ENCODE measurements around the gene VAT1L.

The VAT1L gene

DNA sequence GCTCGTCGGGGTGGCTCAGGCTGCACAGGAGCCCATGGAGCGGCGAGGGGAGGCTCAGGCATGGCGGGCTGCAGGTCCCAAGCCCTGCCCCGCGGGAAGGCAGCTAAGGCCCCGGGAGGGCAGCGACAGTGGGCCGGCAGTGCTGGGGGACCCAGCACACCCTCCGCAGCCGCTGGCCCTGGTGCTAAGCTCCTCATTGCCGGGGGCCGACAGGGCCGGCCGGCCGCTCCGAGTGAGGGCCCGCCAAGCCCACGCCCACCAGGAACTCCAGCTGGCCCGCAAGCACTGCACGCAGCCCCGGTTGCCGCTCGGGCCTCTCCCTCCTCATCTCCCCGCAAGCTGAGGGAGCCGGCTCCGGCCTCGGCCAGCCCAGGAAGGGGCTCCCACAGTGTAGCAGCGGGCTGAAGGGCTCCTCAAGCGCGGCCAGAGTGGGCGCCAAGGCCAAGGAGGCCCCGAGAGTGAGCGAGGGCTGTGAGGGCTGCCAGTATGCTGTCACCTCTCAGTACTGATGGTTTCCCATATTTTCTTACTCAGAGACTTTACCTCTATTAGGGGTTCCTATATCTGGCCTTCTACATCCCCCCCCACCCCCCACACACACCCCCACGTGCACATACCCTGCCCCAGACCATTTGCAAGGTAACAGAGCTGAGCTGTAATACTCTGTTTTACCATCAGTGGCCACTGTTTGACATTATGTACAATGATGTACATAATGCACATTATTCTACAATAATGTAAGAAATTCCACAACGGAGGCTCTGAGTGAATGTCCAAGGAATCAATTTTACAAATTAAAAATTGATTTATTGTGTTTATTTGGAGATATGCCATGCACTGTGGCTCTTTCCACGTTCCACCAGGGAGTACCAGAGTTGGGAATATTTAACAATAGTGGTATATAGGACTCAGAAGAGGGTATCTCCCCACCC lies 3.7 kb upstream of the VAT1L start:
- no peak for DNase-seq

DNA sequence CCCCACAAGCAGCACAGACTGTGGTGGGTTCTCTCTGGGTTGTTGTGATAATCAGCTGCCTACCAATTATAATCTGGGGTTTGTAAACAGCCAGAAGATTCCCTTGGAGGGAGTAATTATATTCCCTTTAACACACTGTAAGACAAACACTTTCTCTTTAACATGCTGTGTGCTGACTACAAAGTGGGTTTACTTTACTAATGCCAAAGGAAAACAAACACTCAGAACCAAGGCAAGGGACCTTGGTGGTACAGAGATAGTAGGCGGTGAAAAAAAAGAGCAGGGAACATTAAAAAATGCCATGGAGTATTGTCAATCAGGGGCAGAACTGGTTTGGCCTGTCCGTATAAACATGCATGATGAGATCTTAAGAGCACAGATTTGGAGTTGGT lies 3.0 kb upstream of the VAT1L start:
- DNase-seq: no peak

DNA sequence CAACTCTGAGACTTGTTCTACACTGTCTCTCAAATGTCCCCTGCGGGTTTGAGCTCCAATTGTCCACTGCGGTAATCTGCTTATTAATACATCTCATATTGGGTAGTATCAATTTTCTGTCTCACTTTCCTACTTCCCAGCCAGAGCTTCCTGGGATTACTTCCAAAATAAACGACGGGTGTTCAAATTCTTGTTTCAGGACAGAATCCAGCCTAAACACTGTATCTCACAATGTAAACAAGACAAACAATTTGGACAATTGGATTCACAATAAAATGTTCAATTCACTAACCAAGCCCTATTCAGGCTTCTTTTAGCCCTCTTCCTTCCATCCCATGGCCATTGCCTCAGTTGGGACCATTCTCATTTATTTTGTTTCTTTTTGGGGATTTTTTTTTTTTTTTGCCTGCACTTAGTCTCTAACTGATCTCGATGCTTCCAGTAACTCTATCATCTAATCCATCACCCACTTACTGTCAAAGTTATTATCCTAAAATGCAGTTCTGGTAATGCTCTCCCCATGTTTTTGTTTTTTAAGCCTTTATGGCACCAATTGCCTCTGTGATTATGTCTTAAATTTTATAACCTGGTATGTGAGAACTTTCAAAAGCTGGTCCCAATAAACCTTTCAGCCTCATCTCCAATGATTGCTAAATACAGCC lies 2.0 kb upstream of the VAT1L start:
- DNase-seq: no peak

- no peak for DNase-seq
Observed at GRCh38 chr16:77787452-77787851, 912 bp upstream of the VAT1L start.

DNA sequence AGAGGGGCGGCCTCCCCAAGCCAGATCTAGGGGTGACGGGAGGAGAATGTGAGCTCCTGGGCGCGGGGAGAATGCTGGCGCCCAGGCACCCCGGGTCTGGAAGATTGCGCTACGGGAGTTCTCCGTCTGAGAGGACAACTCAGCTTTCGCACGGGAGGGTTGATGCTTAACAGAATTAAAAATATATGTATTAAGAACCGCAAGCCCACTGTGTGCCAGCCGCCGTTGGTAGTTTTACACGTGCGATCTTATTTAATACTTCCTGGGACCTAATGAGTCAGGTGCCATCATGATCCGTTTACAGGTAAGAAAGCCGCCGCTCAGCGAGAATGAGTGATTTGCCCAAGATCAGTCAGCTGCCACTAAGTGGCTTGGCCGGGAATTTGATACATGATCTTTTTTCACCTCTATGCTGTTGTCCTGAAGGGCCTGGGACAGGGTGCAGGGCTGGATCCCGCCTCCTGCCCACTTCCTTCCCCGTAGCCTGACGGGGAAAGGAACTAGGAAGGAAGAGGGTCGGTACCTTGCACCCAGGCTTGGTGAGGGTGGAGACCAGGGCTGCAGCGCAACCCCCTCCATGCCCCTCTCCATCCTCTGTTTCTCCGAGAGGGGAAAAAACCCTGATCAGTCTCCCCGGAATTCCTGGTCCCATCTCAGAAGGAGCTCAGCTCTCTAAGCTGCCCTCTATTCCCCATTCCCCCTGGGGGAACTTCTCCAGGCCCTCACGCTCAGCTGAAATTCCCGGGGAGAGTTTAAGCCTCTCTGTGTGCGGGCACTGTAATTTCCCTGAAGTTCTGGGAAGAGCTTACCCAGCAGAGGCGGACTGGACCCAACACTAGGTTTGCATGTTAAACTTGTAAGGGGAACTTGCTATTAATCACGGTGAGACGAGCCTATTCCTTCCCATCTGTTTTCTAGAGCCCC lies 983 bp downstream of the VAT1L start:
- DNase-seq: peak; percentile 58

DNA sequence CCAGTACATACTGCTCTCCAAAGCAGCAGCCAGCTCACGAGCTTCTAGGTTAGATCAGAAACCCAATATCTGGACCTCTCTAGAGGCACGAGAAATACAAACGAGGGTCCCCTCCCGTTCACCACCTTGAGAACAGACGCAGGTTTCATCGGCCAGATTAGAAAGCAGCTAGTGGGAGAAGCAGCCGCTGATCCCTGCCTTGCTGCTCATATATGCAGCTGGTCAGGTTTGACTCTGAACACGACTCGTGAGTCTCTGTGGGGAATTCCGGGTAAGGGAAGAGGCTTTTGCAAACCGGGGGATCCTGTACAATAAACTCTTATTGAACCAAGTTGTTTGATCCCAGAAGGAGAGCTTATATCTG lies 1.6 kb downstream of the VAT1L start:
- peak; percentile 57 for DNase-seq

DNA sequence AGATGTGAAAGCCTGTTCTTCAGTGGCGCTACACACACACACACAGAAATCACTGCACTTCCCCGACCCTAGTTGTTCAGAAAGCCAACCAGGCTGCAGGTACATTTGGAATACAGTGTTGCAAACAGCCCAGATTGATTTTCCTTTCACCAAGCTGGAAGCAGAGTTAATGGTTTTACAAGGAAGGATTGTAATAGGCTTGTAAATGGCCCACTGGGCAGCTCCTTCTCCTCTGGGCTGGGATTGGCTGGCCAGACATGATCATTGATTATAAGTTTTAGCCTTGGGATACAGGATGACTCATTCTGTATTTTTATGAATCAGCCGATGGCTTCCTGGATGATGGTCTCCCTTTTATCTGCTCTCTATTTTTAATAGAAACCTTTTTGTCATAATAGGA lies 2.5 kb downstream of the VAT1L start:
- no peak for DNase-seq

GRCh38 chr16:77793417-77793816 lies 5.1 kb downstream of the VAT1L start:
- peak; percentile 86 for DNase-seq

DNA sequence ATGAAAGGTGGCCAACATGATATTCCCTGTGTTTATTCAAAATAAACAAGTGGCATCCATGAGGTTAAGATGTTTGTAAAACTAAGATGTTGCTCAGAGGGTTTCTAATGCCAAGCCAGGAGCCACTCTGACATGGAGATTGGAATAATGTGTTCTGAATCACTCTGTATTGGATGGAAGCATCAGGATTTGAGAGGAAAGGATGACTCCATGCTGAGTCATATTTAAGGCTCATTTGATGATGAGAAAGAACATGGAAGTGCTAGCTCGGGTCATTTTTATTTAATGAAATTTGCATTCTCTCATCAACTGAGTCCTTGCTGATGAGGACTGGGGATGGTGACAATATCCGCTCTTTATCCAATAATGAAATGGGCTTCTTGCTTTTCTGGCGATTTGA lies 6.2 kb downstream of the VAT1L start:
- no peak for DNase-seq

DNA sequence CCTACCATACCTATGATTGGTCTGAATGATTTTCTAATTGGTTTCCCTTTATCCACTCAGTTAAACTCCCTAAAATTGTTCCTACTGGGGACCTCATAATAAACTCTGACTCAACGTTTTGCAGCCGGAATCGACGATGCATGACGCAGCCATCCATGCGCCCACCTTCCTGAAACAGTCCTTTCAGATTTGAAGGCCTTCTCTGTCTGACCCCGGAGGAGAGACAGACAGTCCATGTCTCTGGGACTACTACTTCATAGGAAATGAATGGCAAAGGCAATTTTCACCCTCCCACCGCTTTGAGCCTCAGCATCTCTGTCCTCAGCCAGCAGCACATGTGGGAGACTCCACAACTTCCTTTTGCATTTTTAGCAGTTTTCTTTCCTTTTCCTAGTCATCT lies 13.5 kb downstream of the VAT1L start:
- DNase-seq: no peak

DNA sequence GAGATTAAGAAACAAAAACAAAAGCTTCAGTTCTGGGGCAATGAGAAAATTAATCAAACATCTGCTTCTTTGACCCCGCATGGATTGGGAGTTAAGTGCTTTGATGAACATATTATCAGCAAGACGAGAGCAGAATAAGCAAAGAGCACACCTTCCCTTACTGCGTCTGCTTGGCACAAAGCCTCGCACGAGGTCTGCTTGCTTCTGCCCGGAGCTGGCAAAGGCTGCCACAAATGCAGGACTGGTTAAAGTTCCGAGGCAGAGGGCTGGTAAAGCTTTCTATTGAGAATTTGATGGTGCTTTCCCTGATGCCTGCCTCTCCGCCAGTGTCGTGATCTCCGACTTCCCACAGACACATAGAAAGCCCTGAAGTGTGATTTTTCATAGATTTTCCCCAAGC lies 17.0 kb downstream of the VAT1L start:
- no peak for DNase-seq

DNA sequence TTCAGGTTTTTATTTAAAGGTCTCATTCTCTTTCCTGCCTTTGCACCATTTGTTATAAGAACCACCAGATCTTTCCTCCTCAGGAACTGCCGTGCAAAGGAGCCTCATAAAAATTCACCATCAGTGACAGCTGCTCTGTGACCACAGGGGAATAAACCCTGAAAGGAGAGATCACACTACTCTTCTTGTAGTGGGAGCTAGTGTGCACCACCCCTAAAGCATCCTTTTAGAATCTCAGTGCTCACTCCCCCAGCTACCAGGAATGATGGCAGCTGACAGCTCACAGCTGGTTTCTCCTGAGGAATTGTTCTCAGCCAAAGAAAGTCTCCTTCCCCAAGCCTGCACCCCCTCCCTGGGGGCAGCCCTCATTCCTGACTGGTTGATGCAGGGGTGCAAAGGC lies 18.7 kb downstream of the VAT1L start:
- DNase-seq: no peak

- DNase-seq: no peak
Observed at GRCh38 chr16:77812856-77813500, 24.6 kb downstream of the VAT1L start.

GRCh38 chr16:77816293-77816692 lies 27.9 kb downstream of the VAT1L start:
- DNase-seq: no peak

GRCh38 chr16:77820340-77820739 lies 32.0 kb downstream of the VAT1L start:
- no peak for DNase-seq

GRCh38 chr16:77822661-77823060 lies 34.3 kb downstream of the VAT1L start:
- no peak for DNase-seq

GRCh38 chr16:77823067-77823466 lies 34.7 kb downstream of the VAT1L start:
- DNase-seq: no peak

DNA sequence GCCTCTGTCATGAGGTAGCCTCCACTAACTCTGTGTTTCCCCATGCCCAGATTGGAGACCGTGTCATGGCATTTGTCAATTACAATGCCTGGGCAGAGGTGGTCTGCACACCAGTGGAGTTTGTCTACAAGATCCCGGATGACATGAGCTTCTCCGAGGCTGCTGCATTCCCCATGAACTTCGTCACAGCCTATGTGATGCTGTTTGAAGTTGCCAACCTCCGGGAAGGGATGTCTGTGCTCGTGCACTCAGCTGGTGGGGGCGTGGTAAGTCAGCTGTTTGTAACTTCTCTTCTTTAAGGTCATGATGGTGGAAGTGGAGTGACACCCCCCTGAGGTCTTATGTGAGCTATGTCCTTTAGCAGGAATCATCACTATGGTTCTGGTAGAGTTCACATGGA lies 36.8 kb downstream of the VAT1L start:
- no peak for DNase-seq

DNA sequence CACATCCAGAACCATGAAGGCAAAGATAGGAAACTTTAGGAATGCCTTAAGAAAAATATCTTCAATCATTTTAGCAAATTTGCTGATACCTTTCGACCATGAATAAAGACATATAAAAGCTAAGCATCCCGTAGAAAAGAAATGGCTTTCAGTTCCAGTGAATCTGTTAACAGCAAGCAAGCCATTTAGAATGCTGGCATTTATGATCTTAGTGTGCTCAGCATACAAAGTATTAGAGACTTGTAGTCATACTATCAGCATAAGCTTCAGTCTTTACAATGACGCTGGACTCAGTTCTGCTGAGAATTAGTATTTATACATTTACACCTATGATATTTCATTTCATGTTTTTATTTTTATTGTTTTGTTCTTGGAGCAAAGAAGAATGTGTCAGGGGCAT lies 38.7 kb downstream of the VAT1L start:
- DNase-seq: no peak

- DNase-seq: peak; percentile 93
Observed at GRCh38 chr16:77833921-77834634, 45.7 kb downstream of the VAT1L start.

GRCh38 chr16:77834635-77835540 lies 46.5 kb downstream of the VAT1L start:
- DNase-seq: peak; percentile 87
